ENCODE results near the gene EPN3. TPM values are rescaled to one million over a fixed set of nuclear protein-coding genes. Genes with fewer than 3 reads are reported as not detected.
A peak's percentile ranks its signal among the peaks of the same experiment; 100 is the strongest.

The EPN3 gene
- total RNA-seq, 1 experiment from 2014 or later: 0.09 TPM

DNA sequence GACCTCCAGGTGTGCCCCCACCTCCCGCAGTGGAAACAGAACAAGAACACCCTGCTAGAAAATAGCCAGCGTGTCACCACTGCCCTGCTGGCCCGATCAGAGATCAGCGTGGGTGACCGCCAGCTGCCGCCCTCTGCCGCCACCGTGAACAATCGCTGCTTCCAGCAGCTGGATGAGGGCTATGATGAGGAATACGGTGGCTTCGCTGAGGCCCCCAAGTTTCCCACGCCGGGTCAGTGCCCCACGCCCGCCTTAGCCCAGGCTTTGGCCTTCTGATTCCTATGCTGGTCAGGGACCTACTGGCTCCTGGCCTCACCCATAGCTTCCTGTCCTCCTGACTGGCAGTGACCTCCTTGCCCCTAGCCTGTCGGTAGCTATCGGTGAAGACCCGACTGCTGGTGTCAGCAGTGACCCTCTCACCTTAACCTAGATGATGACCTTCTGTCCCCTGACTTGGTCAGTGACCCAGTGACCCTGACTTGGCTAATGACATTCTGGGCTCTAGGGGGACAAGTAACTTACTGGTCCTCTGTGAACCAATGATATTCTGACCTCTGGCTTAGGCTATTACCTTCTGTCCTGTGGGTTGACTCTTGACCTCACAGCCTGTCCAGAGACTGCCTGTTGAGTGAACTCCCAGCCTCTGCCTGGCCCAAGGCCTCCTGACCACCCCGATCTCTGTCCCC, 16.9 kb downstream of the EPN3 start:
- Histone ChIP-seq H3K36me3 (ENCODE audit: insufficient read depth, low read length, poor library complexity, severe bottlenecking) (no peaks in the 10 kb centered on the region), H3K4me1 (ENCODE audit: insufficient read depth, low read length, poor library complexity, severe bottlenecking) (peaks cover 5% of the 10 kb centered on the region), H3K27ac (ENCODE audit: low read depth, low read length, poor library complexity, severe bottlenecking) (no peak overlapping the region), H3K27me3 (replicated peaks; ENCODE audit: insufficient read depth, low read depth, low read length, poor library complexity) (no peaks in the 10 kb centered on the region), H3K9me3 (ENCODE audit: low read depth, low read length, poor library complexity, severe bottlenecking) (no peaks in the 10 kb centered on the region), H3K4me3 (ENCODE audit: low read depth, low read length, poor library complexity, severe bottlenecking) (no peak overlapping the region)
- intact Hi-C loops (cut with micrococcal nuclease; ENCODE audit: unreplicated experiment): loop anchor here (5.0 to 10.0 kb wide), 2 partner anchors 235 to 408 kb away; no protein-coding TSS in a partner anchor
- ChIA-PET CTCF (interaction anchor here (1.2 kb wide), 1 partner anchor 156 kb away, joined by 4 read pairs; no protein-coding TSS in a partner anchor), POLR2A (ENCODE audit: low non-redundant PET) (no interaction called here)
- BruUV-seq (replicated peaks): no TSS peak
- no peak for TF ChIP-seq EZH2 (IDR thresholded peaks at IDR 0.05; ENCODE audit: borderline replicate concordance, low read depth, low read length, poor library complexity, severe bottlenecking)
- TF ChIP-seq, protein P1, sequence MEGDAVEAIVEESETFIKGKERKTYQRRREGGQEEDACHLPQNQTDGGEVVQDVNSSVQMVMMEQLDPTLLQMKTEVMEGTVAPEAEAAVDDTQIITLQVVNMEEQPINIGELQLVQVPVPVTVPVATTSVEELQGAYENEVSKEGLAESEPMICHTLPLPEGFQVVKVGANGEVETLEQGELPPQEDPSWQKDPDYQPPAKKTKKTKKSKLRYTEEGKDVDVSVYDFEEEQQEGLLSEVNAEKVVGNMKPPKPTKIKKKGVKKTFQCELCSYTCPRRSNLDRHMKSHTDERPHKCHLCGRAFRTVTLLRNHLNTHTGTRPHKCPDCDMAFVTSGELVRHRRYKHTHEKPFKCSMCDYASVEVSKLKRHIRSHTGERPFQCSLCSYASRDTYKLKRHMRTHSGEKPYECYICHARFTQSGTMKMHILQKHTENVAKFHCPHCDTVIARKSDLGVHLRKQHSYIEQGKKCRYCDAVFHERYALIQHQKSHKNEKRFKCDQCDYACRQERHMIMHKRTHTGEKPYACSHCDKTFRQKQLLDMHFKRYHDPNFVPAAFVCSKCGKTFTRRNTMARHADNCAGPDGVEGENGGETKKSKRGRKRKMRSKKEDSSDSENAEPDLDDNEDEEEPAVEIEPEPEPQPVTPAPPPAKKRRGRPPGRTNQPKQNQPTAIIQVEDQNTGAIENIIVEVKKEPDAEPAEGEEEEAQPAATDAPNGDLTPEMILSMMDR (conservative IDR thresholded peaks at IDR 0.05; ENCODE audit: low read depth, low read length): no peak
- DNase-seq (ENCODE audit: low spot score): no peak

DNA sequence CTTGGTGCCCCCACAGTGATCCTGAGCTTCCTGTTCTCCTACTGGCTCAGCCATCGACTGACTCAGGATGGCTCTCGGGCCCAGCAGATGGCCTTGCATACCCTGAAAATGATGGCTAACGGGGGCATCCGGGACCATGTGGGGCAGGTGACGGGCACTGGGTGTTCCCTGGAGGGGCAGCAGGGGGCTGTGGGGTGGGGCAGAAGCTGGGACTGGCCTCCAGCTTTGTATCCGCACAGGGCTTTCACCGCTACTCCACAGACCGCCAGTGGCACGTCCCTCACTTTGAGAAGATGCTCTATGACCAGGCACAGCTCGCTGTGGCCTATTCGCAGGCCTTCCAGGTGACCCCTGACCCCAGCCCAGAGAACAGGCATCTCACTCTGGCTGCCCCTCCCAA, 17.4 kb downstream of the EPN3 start:
- TF ChIP-seq, protein P1 (conservative IDR thresholded peaks at IDR 0.05; ENCODE audit: low read depth, low read length): no peak
- TF ChIP-seq EZH2 (IDR thresholded peaks at IDR 0.05; ENCODE audit: borderline replicate concordance, low read depth, low read length, poor library complexity, severe bottlenecking): no peak

DNA sequence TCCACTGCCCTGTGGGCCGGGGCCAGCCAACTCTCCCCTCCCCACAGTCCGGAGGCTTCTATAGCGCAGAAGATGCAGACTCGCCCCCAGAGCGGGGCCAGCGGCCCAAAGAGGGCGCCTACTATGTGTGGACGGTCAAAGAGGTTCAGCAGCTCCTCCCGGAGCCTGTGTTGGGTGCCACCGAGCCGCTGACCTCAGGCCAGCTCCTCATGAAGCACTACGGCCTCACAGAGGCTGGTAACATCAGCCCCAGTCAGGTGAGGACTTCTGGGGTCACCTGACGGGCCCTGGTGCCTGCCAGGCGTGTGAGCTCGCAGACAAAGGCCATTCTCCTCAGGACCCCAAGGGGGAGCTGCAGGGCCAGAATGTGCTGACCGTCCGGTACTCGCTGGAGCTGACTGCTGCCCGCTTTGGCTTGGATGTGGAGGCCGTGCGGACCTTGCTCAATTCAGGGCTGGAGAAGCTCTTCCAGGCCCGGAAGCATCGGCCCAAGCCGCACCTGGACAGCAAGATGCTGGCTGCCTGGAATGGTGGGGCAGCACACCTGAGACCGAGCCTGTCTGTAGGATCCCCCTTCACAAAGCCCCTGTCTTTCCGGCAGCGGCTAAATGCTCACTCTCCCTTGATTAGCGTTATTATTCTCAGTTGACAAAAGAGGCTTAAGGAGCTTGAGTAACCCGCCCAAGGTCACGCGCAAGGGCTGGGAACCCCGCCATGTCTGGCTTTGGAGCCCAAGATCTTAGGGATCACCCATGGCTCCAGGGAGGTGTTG, 18.3 kb downstream of the EPN3 start:
- ChIA-PET POLR2A (ENCODE audit: low non-redundant PET) (interaction anchor here (0.6 kb wide), 1 partner anchor 14 kb away, joined by 3 read pairs; no protein-coding TSS in a partner anchor), CTCF (interaction anchor here (0.5 to 1.4 kb wide), 8 partner anchors 9 to 154 kb away, joined by 3 to 20 read pairs (median 4); partner anchors contain the start of gene CACNA1G)
- Histone ChIP-seq H3K27ac (ENCODE audit: low read depth, low read length, poor library complexity, severe bottlenecking) (no peak overlapping the region), H3K4me1 (ENCODE audit: insufficient read depth, low read length, poor library complexity, severe bottlenecking) (peaks cover 5% of the 10 kb centered on the region), H3K9me3 (ENCODE audit: low read depth, low read length, poor library complexity, severe bottlenecking) (no peaks in the 10 kb centered on the region), H3K27me3 (replicated peaks; ENCODE audit: insufficient read depth, low read depth, low read length, poor library complexity) (no peaks in the 10 kb centered on the region), H3K36me3 (ENCODE audit: insufficient read depth, low read length, poor library complexity, severe bottlenecking) (no peaks in the 10 kb centered on the region), H3K4me3 (ENCODE audit: low read depth, low read length, poor library complexity, severe bottlenecking) (no peak overlapping the region)
- no TSS peak for BruUV-seq (replicated peaks)
- intact Hi-C loops (cut with micrococcal nuclease; ENCODE audit: unreplicated experiment): loop anchor here (1.0 to 2.0 kb wide), 2 partner anchors 75 to 144 kb away; no protein-coding TSS in a partner anchor
- TF ChIP-seq, protein P1 (conservative IDR thresholded peaks at IDR 0.05; ENCODE audit: low read depth, low read length): peak; percentile 75
- TF ChIP-seq EZH2 (IDR thresholded peaks at IDR 0.05; ENCODE audit: borderline replicate concordance, low read depth, low read length, poor library complexity, severe bottlenecking): no peak
- DNase-seq (ENCODE audit: low spot score): peak; percentile 67

More for the DNA sequence above, 17.4 kb downstream of the EPN3 start:
- H3K36me3 ChIP-seq (ENCODE audit: insufficient read depth, low read length, poor library complexity, severe bottlenecking): no peaks in the 10 kb centered on the region
- ChIA-PET POLR2A (ENCODE audit: low non-redundant PET) (no interaction called here), CTCF (interaction anchor here (1.1 to 1.2 kb wide), 2 partner anchors 10 to 155 kb away, joined by 4 read pairs; partner anchors contain the start of gene CACNA1G)
- H3K27me3 ChIP-seq (replicated peaks; ENCODE audit: insufficient read depth, low read depth, low read length, poor library complexity): no peaks in the 10 kb centered on the region
- no peak overlapping the region for H3K27ac ChIP-seq (ENCODE audit: low read depth, low read length, poor library complexity, severe bottlenecking)
- no peak for DNase-seq (ENCODE audit: low spot score)
- H3K9me3 ChIP-seq (ENCODE audit: low read depth, low read length, poor library complexity, severe bottlenecking): no peaks in the 10 kb centered on the region
- BruUV-seq (replicated peaks): no TSS peak
- H3K4me3 ChIP-seq (ENCODE audit: low read depth, low read length, poor library complexity, severe bottlenecking): no peak overlapping the region
- H3K4me1 ChIP-seq (ENCODE audit: insufficient read depth, low read length, poor library complexity, severe bottlenecking): peaks cover 5% of the 10 kb centered on the region
- intact Hi-C loops (cut with micrococcal nuclease; ENCODE audit: unreplicated experiment): loop anchor here (2.0 to 10.0 kb wide), 3 partner anchors 145 to 407 kb away; no protein-coding TSS in a partner anchor

Measured in A673 (cell line).